NCI-H69 (cell line): Measurements from ENCODE around the gene FLOT1.
"Not testable (repeated sequence)": the region's sequence is repeated elsewhere in the genome, so short reads cannot be mapped to it uniquely, and the experiment has no call there.

Experiments used
- DNase-seq: peaks from one replicate; lab custom pipeline; 2025; lab: John Stamatoyannopoulos, UW

FLOT1 gene

DNA sequence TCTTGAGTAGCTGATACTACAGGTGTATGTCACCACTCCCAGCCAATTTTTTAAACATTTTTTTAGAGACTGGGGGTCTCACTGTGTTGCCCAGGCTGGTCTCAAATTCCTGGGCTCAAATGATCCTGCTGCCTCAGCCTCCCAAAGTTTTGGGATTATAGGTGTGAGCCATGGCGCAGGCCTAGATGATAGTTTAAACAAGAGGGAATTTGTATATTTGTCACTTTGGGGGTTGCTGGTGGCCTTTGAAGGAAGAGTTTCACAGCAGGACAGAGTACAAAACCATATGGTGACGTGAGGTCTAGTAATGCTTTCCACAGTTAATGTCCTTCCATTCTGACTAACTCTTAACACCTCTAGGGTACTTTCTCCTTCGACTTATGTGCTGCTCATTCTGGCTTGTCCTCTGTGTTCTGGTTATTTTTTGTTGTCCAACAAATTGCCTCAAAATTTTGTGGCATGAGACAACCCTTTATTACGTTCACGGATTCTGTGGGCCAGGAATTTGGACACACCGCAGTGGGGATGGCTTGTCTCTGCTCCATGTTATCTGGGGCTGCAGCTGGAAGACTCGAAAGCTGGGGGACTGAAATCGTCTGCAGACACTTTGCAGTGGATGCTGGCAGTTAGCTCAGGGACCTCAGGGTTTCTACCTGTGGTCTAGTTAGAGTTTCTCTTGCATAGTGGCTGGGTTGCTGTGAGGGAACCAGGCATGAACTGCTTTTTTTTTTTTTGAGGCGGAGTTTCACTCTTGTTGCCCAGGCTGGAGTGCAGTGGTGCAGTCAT, 24.9 kb upstream of the FLOT1 start:
- DNase-seq: no peak

DNA sequence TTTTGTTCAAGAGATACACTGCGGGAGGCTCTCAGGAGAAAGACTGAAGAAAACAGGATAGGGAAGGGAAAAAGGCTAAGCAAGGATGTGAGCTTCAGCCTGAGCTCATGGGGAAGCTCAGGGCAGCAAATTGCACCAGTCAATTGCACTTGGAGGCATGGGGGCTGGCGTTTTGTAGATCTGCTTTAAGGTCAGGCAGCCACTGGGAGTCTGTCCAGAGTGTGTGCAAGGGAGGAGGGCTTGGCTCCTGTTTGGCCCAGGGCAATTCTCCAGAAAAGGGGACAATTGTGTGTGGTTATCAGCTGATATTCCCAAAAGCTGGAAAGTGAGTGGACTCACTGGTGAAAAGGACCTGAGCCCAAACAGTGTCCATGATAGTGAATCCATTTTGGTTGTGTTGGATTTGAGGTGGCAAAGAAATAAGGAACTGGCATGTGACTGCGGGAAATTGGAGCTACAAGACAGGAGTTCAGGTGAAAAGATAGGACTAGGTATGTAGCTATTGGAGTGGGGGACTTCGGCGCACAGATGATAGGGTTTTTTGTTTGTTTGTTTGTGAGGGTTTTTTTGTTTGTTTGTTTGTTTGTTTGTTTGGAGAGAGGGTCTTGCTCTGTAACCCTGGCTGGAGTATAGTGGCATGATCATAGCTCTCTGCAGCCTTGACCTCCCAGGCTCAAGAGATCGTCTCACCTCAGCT, 24.1 kb upstream of the FLOT1 start:
- no peak for DNase-seq

DNA sequence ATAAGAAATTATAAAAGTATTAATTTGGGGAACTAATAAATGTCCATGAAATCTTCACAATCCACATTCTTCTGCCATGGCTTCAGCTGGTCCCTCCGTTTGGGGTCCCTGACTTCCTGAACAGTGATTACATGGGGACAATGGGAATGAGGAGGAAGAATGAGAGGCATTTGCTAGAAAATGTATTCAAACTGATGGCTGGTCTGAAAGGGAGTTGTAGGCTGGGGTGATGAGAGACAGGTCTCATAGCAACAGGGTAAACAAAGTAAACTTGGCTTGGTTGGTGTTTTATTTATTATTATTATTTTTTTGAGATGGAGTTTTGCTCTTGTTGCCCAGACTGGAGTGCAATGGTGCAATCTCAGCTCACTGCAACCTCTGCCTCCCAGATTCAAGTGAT, 23.0 kb upstream of the FLOT1 start:
- DNase-seq: not testable (repeated sequence)

DNA sequence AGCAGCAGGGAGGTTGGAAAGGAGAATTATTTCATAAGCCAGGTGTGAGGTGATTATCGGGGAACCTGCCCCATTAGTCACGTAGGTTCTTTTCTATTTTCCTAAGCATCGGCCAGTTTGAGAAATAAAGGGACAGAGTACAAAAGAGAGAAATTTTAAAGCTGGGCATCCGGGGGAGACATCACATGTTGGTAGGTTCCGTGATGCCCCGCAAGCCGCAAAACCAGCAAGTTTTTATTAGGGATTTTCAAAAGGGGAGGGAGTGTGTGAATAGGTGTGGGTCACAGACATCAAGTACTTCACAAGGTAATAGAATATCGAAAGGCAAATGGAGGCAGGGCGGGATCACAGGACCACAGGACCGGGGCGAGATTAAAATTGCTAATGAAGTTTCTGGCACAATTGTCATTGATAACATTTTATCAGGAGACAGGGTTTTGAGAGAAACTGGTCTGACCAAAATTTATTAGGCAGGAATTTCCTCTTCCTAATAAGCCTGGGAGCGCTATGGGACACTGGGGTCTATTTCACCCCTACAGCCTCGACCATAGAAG, 22.1 kb upstream of the FLOT1 start:
- DNase-seq: not testable (repeated sequence)

DNA sequence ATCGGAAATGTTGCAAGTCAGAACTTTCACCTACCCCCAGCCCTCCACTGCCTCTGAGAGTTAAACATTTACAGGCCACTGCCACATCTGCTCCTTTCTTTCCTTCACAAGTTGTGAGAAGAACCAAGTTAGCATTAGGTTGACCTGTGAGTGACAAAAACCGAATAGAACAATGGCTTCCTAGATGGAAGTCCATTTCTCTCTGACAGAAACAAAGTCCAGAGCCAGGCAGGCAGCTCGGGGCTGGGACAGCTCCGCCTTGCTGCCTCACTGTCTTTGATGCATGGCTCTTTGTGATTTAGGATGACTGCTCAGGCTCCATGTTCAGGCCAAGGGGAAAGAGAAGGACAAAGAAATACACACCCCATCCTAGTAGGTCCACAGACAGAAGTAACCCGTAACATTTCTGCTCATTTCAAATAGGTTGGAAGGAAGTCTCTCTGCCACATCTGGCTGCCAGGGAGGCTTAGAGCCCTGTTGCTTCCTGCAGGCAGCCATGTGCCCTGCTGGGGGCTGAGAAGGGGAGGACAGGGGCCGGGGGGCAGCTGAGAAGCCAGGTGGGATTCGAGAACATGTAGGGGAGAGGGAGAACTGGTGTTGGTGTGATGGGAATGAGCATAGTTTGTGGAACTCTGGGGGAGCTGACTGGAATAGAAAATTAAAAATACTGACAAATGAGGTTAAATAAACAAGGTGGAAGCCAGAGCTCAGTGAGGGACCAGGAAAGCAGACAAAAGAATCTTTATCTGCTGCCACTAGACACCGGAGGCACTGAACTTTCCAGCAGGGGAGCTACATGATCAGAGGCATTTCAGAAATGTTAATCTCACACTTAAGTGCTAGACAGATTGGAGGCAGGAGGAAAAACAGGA, 21.4 kb upstream of the FLOT1 start:
- peak; percentile 61 for DNase-seq

DNA sequence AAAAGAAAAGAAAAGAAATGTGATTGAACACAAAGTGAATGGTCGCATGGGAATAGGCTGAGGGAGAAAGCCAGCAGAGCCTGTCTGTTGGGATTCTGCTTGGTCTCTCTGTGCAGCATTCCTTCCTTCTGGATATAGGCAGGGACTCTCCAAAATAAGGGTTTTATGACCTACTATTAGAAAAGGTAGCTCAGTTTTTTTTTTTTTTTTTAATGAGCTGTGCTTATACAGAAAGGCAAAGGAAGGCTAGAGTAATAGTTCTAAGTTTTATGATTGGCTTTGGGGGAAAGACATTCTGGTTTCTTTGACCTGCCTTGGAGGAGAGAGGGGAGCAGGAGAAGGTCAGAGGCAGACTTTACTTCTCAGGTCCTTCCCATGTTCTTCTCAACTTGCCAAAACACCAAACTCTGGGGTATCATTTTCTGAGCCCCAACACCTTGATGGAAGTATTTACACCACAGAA, 20.7 kb upstream of the FLOT1 start:
- no peak for DNase-seq

DNA sequence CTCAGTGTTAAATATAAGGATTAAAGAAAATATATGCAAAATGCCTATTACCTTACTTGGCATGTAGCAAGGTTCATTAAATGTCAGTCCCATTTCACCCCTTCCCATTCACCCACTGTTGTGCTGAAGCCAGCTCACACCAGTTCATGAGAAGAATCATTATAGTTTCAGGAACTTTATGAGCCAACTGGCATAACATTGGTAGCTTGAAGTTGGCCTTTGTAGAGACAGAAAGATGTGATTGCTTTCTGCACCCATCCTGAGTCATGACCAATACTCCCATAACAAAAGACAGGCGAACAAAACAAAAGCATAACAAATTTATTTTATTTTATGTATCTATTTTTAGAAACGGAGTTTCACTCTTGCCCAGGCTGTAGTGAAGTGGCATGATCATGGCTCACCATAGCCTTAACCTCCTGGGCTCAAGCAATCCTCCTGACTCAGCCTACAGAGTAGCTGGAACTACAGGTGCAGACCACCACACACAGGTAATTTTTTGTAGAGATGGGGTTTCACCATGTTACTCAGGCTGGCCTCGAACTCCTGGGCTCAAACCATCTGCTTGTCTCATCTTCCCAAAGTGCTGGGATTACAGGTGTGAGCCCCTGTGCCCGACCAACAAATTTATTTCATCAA, 19.4 kb upstream of the FLOT1 start:
- no peak for DNase-seq

DNA sequence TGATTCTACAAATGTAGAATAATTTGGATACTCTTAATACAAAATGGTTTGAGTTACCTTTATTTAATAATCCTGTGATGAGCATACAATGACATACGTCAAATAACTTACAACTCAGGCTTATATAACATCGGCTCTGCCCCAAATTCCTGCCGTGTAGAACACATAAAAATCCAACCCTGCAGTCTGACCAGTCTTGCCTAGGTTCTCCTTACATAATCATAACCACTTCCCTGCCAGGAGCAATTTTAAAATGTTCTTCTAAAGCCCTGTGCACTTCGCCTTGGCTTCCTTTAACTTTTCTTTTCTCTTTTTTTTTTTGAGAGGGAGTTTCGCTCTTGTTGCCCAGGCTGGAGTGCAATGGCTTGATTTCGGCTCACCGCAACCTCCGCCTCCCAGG, 18.1 kb upstream of the FLOT1 start:
- DNase-seq: no peak

DNA sequence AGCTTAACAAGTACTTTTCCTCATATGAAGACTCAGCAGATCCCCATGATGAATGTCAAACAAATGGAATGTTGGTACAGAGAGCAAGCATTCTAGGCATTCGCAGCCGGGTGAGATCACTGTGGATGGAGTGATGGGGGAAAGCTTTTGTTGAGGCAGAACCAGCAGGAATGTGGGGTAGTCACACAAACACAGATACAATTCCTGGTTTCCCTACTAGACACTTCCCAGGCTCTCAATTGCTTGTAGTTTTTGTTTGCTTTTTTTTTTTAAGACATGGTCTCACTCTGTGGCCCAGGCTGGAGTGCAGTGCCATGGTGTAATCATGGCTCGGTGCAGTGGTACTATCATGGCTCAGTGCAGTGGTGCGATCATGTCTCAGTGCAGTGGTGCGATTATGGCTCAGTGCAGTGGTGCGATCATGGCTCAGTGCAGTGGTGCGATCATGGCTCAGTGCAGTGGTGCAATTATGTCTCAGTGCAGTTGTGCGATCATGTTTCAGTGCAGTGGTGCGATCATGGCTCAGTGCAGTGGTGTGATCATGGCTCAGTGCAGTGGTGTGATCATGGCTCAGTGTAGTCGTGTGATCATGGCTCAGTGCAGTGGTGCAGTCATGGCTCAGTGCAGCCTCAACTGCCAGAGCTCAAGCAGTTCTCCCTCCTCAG, 17.2 kb upstream of the FLOT1 start:
- DNase-seq: no peak

DNA sequence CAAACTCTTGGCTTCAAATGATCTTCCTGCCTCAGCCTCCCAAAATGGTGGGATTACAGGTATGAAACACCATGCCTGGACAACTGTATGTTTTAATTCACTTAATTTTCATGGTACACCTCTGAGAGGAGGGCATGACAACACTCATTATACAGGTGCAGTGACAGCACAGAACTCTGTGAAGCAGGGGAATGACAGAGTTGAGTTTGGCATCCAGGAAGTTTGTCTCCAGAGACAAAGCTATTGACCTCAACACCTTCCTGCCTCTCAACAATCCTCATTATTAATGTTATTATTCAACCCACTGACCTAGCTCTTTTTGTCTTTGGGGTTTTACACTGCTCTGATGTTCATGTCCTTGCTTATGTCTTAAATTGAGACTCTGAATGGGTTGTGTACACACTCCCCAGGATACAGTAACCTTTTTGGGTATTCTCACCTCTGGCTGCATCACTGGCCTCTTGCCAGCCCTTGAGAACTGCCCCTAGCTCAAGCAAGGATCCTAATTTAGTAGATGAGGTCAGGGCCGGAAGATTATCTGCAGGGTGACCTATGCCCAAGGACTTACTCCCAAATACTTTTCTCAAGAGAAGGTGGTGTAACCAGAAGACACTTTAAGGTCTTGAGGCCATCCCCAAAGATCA, 14.9 kb upstream of the FLOT1 start:
- no peak for DNase-seq

DNA sequence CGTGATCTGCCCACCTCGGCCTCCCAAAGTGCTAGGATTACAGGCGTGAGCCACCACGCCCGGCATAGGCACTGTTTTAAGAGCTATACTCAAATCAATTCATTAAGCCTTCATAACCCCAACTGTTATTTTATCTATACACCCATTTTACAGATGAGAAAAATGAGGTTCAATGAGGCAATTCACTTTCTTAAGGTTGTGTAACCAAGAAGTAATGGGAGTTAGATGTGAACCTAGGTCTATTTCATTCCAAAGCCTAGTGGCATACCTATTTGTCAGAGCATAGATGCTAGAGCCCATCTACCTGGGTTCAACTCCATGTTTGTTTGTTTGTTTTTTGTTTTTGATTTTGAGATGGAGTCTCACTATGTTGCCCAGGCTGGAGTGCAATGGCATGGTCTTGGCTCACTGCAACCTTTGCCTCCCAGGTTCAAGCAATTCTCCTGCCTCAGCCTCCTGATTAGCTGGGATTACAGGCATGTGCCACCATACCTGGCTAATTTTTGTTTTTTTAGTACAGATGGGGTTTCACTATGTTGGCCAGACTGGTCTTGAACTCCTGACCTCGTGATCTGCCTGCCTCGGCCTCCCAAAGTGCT, 14.0 kb upstream of the FLOT1 start:
- DNase-seq: not testable (repeated sequence)

DNA sequence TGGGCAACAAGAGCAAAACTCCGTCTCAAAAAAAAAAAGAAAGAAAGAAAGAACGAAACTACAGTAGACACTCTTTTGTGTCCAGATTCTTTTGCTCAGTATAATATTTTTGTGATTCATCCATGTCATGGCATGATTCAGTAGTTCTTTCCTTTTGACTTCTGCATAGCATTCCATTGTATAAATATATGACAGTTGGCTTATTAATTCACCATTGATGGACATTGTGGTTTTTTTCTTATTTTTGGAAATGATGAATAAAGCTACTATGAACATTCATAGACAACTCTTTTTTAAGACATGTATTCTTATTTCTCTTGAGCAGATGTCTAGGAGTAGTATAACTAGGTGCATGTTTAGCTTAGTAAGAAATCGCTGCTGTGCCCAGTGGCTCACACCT, 12.1 kb upstream of the FLOT1 start:
- no peak for DNase-seq

DNA sequence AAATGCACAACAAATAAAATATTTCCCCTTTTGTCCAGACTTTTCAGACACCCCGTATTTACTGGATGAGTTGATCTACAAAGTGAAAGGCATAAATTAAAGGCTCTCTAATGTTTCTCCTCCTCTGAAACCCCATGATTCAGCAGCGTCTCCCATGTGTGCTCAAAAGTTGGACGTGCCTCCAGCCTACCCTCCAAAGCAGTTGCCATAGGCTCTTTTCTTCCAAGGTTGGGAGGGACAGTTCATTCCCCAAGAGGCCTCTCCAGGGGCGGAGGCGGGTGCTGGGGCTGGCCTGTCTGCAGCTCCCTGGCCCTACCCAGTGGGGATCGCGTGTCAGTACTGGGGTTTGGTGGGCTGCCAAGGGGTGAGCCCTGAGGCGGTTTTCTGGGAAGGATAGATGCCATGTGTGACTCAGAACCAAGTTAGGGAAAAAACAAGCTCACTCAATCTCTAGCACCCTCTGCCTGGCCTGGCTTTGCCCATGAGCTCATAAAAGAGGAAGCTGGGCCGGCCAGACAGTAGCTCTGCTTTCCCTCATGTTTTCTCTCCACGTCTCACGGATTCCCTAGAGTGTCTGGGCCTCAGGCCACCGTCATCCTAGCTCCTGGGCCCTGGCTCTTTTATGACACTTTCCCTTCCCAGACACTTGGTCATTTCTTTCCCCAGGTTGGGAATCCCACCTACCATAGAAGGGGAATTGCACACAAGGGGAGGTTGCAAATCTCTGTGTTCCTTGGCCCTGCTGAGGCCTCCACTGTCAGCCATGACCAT, 9.9 kb upstream of the FLOT1 start:
- peak; percentile 61 for DNase-seq

DNA sequence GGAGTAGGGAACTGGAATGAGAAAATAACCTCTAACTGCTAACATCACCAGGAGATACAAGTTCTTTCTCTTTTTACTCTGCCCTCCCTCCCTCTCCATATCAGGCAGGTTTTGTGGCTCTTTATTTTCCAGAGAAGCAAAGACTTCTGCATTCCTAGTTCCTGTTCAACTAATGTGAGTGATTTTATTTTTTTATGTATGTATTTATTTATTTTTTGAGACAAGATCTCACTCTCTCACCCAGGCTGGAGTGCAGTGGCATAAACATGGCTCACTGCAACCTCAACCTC, 7.8 kb upstream of the FLOT1 start:
- no peak for DNase-seq

DNA sequence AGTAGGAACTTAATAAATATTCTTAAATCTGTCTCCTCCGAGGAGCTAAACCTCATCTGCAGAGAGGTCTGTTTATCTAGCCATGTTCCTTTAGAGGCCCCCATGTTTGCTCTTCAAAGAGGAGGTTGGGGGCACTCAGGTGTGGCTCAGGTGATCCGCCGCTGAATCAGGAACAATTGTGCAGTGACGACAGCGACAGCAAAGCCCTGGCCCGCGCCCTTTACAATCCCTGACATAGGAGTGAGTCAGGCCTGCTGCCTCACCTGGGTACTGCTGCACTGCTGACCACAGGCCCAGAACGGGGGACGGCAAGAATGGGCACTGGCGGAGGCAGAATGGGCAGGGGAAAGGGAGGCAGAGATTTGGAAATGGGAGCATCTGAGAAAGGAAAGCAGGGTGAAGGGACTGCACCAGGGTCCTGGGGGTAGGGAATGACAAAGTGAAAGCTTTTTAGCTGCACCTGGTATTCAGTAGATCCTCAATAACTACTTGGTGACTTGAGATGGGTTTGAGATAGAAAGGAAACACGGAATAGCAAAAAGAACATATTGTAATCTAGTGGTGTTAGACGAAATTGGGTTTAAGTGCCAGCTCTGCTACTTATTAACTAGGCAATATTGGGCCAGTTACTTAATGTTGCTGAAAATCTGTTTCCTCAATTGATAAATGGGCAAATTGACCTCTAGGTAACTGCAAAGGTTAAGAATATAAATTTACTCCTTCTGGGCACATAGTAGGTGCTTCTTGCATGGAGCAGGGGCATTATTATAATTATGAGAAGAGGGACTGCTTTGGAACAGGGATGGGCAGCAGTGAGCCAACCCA, 7.3 kb upstream of the FLOT1 start:
- no peak for DNase-seq

DNA sequence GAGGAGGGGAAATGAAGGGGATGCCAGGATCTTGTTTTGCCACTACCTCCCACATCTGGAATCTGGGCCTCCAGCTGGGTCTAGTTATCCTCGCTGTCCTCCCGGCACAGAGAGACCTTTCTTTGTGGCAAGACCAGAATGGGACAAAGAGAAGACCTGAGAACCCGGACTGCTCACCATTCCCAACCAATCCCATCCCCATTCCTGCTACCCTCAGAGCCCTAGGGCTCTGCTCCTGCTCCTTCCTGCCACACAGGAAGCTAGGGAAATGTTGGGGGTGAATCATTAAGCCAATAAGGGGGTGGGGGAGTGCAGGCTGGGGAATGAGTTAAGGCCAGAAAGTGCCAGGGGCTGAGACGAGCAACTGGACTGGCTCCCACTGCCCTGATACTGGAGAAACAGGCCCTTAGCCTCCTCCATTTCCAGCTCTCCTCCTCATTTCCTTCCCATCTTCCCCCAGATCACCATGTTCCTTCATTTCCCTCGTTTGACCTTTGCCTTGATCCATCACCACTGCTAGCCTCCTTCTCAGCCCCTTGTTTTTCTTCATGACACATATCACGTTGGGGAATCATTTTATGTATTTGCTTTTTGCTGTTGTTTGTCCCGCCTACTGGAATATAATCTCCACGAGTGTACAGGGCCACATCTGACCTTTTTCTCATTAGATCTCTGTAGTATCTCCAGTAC, 6.5 kb upstream of the FLOT1 start:
- no peak for DNase-seq

DNA sequence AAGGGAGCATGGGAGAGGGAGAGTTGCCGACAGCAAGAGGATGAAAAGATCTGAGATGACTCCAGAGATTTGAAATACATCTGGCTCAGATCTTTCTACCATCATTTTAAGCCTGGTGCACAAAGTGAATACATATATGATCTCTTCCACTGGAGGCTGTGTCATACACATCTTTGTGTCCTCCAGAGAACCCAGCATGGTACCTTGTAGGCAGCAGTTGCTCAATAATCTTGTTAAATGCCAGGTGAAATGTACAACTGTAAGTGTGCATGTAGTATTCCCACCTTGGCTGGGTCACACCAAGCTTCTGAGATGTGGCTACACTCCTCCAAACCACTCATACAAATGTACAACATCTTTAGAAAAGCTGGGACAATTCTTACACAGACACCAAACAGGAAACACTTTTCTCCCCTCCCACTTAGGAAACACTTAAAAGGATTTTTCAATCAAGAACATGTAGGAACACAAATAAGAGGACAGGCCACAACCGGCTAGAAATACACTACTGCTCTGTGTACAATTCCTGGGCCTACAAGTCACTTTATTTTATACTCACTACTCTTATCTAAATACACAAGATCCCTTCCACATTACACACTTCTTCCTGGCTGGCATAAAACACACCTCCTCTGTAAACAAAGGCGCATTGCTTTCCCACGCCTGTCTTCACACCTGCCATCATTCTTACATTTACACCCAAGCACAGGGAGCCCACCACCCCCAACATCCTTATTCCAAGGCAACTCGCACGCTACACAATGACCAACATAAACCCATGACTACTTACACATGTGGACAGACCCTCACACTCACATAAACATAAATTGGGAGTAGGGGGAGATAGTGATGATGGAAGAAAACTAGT, 5.6 kb upstream of the FLOT1 start:
- no peak for DNase-seq
